Activated CD4-positive, alpha-beta T cell treated with anti-CD3 and anti-CD28 coated beads for 4 hours (primary cell): ENCODE data around the gene CLIP2.

Experiments
- DNase-seq, 2 donors: peaks; one replicate each; pipeline ENCODE4 v3.0.0-alpha.2; 2020

The CLIP2 gene

GRCh38 chr7:74449144-74449543, 159.9 kb downstream of the CLIP2 start:
- no peak for DNase-seq

GRCh38 chr7:74449809-74450397, 160.7 kb downstream of the CLIP2 start:
- DNase-seq, result peak; percentile 55 to 83

GRCh38 chr7:74452748-74453321, 163.6 kb downstream of the CLIP2 start:
- peak in 1 of 2 donors; percentile 29 for DNase-seq

- DNase-seq, result peak; percentile 29 to 31
These were observed 164.3 kb downstream of the CLIP2 start, which contains the start of gene GTF2IRD1 for GRCh38 chr7:74453322-74454011. TSS of gene GTF2IRD1 (plus strand) at chr7:74453906. CDS start at chr7:74508081, 54,175 bp downstream.

- DNase-seq, result peak; percentile 11 to 16
These were observed 165.1 kb downstream of the CLIP2 start for GRCh38 chr7:74454021-74454924.

DNA sequence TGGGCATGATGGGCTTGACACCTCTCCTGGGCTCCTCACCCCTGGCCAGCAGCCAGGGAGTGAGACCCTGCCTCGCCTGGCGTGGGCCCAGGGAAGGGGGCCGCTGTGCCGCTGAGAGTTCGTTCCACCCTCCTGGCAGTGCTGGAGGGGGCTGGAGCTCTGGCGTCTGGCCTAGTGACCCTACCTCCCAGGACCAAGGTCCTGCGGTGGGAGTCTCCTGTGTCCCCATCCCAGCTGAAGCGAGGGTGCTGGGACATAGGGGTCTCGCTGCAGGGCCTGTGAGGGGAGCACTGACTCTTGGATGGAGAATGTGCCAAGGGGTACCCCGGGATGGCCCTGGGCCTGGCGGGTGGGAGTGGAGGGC, 165.7 kb downstream of the CLIP2 start:
- no peak for DNase-seq

DNA sequence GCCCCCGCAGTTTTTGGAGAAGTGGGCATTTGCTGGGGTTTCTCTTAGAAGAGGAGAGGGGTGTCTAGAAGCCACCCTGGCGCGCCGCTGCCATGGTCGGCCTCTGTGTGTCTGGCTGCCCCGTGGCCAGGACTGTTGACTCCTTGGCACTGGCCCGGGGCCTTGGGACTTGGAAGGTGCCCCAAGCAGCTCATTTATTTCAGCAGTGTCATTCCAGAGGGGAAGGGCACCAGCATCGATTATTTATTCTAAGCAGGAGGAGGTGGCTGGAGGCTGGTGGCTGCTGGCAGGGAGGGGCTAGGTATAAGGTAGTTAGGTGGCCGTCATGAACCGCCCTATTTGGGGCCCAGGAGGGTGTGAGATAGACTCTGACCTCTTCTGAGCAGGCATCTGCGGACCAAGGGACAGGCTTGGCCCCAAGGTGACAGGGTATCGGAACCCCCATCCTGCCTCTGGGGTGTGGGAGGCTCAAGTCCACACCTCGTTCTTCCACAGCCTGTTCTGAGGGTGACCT, 166.1 kb downstream of the CLIP2 start:
- no peak for DNase-seq
